Fibroblast of lung (primary cell): Measurements from ENCODE around the gene MRPS34. TPM values are rescaled to one million over a fixed set of nuclear protein-coding genes. Genes with fewer than 3 reads are reported as not detected.

ENCODE experiments used
- DNase-seq, 2 donors: peaks; one replicate each; pipeline versions ENCODE4 v3.0.0 to v3.0.0-alpha.2; 2010; ENCODE audit warnings: low read depth in 2 of 2
- H2AFZ ChIP-seq: 2 replicates; pipeline ENCODE4 v1.5.1; 2012; ENCODE audit warnings: low read length, control low read depth, inconsistent platforms
- H3K27ac ChIP-seq: 2 replicates; pipeline ENCODE4 v1.5.1; 2011; ENCODE audit warnings: low read length, control low read depth; ENCODE audit not compliant: insufficient read depth
- H3K27me3 ChIP-seq: 2 replicates; pipeline ENCODE4 v1.5.1; 2011; ENCODE audit warnings: mild to moderate bottlenecking, low read length; ENCODE audit not compliant: control insufficient read depth, insufficient read depth
- H3K36me3 ChIP-seq: 2 replicates; pipeline ENCODE4 v1.5.1; 2011; ENCODE audit warnings: low read length; ENCODE audit not compliant: control insufficient read depth, insufficient read depth
- H3K4me1 ChIP-seq: 2 replicates; pipeline ENCODE4 v1.5.1; 2011; ENCODE audit warnings: low read length; ENCODE audit not compliant: control insufficient read depth, insufficient read depth; ENCODE audit errors: extremely low read depth
- H3K4me2 ChIP-seq: 2 replicates; pipeline ENCODE4 v1.5.1; 2011; ENCODE audit warnings: low read length, control low read depth; ENCODE audit not compliant: insufficient read depth; ENCODE audit errors: extremely low read depth
- H3K4me3 ChIP-seq, 4 experiments: fragments of 200-600 bp in 1 of 4; sonication (generic) in 1 of 4; replicated peaks in 1 of 4; 2 replicates each; pipeline ENCODE4 v1.5.1; 2011 to 2016; ENCODE audit warnings: low read length in 4 of 4, low read depth in 3 of 4, mild to moderate bottlenecking in 3 of 4, control low read depth in 2 of 4, inconsistent platforms in 1 of 4, mixed read lengths in 1 of 4; ENCODE audit not compliant: insufficient read depth in 1 of 4; ENCODE audit errors: control extremely low read depth in 1 of 4
- H3K79me2 ChIP-seq: 2 replicates; pipeline ENCODE4 v1.5.1; 2012; ENCODE audit warnings: mild to moderate bottlenecking, low read length, inconsistent platforms; ENCODE audit not compliant: control insufficient read depth, insufficient read depth
- H3K9ac ChIP-seq: 2 replicates; pipeline ENCODE4 v1.5.1; 2011; ENCODE audit warnings: mild to moderate bottlenecking, low read length, control low read depth; ENCODE audit not compliant: insufficient read depth
- H3K9me3 ChIP-seq: 2 replicates; pipeline ENCODE4 v1.5.1; 2012; ENCODE audit warnings: low read depth, low read length; ENCODE audit not compliant: control insufficient read depth, insufficient read depth
- H4K20me1 ChIP-seq: 2 replicates; pipeline ENCODE4 v1.5.1; 2011; ENCODE audit warnings: low read length; ENCODE audit not compliant: control insufficient read depth, insufficient read depth; ENCODE audit errors: extremely low read depth
- EZH2 ChIP-seq: IDR thresholded peaks from 2 replicates; pipeline ENCODE4 v1.5.1; 2012; ENCODE audit warnings: low read length, control low read depth, mild to moderate bottlenecking; ENCODE audit errors: missing control alignments
- polyA plus RNA-seq, 2 donors: library from polyadenylated mRNA; depleted of rRNA in 1 of 2; stranded (reverse) in 1 of 2; unstranded in 1 of 2; fragments of >200 nt; gene quantifications; 2 replicates each; pipeline ENCODE4 v1.2.1, GENCODE V29; 2011 to 2012; ENCODE audit warnings: missing spikeins in 1 of 2
- total RNA-seq: library from RNA; depleted of rRNA; stranded (reverse); fragments of >200 nt; gene quantifications from 2 replicates; pipeline ENCODE4 v1.2.1, GENCODE V29; 2014
- TF ChIP-seq, protein P1 (sequence below), 2 donors: IDR thresholded peaks in 1 of 2; conservative IDR thresholded peaks in 1 of 2; 1 replicate in 1 of 2; 2 replicates in 1 of 2; pipeline ENCODE4 v1.5.1; 2011 to 2012; ENCODE audit warnings: low read length in 2 of 2, control low read depth in 1 of 2, inconsistent platforms in 1 of 2, low read depth in 1 of 2, mild to moderate bottlenecking in 1 of 2

The MRPS34 gene
- total and polyA plus RNA-seq, 2 donors (not counting 1 experiment from before 2014, with no cell fraction given) = 40.1 to 74.3 TPM

DNA sequence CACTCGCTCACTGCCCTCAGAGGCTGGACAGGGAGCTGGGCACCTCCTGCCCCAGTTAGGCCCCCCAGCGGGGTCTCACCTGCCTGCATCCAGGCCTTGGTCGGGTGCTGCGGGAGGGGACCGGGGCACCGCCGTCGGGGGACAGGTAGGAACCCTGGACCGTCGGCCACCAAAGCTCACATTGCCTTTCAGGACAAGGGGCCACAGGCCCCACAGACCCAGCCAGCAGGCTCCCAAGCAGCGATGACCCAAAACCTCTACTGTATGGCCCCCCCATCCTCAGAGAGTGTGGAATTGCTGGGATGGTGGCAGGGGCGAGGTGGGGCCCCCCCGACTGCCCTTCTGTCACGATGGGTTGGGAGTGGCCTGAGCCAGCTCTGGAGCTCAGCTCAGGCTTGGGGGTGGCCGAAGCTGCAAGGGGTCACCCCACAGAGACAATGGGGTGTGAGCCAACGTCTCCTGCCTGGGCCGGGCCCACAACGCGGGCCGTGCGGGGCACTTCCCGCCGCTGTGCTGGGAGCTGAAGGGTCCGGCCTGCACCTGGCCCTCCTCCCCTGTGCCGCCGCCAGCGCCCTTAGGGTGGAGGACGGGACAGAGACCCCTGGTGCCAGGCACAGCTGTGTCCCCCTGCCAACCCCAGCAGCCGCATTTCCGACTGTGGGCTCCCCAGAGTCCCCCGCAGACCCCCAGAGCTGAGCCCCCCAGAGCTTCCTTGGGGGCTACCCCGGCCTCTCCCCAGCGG lies 20.1 kb upstream of the MRPS34 start:
- Histone ChIP-seq H3K4me3 (no peak overlapping the region), H3K9me3 (no peaks in the 10 kb centered on the region), H2AFZ (no peak overlapping the region), H3K79me2 (no peaks in the 10 kb centered on the region), H3K27me3 (no peaks in the 10 kb centered on the region), H3K9ac (no peak overlapping the region), H3K27ac (no peak overlapping the region), H4K20me1 (no peaks in the 10 kb centered on the region), H3K4me1 (no peaks in the 10 kb centered on the region), H3K36me3 (peaks cover 7% of the 10 kb centered on the region), H3K4me2 (no peak overlapping the region)
- no peak for DNase-seq
- TF ChIP-seq, protein P1, sequence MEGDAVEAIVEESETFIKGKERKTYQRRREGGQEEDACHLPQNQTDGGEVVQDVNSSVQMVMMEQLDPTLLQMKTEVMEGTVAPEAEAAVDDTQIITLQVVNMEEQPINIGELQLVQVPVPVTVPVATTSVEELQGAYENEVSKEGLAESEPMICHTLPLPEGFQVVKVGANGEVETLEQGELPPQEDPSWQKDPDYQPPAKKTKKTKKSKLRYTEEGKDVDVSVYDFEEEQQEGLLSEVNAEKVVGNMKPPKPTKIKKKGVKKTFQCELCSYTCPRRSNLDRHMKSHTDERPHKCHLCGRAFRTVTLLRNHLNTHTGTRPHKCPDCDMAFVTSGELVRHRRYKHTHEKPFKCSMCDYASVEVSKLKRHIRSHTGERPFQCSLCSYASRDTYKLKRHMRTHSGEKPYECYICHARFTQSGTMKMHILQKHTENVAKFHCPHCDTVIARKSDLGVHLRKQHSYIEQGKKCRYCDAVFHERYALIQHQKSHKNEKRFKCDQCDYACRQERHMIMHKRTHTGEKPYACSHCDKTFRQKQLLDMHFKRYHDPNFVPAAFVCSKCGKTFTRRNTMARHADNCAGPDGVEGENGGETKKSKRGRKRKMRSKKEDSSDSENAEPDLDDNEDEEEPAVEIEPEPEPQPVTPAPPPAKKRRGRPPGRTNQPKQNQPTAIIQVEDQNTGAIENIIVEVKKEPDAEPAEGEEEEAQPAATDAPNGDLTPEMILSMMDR (conservative IDR thresholded peaks at IDR 0.05 in 1 of 2, IDR thresholded peaks at IDR 0.05 in 1 of 2; ENCODE audit: low read depth in 1 of 2, low read length in 2 of 2) = no peak
- TF ChIP-seq EZH2 = no peak

DNA sequence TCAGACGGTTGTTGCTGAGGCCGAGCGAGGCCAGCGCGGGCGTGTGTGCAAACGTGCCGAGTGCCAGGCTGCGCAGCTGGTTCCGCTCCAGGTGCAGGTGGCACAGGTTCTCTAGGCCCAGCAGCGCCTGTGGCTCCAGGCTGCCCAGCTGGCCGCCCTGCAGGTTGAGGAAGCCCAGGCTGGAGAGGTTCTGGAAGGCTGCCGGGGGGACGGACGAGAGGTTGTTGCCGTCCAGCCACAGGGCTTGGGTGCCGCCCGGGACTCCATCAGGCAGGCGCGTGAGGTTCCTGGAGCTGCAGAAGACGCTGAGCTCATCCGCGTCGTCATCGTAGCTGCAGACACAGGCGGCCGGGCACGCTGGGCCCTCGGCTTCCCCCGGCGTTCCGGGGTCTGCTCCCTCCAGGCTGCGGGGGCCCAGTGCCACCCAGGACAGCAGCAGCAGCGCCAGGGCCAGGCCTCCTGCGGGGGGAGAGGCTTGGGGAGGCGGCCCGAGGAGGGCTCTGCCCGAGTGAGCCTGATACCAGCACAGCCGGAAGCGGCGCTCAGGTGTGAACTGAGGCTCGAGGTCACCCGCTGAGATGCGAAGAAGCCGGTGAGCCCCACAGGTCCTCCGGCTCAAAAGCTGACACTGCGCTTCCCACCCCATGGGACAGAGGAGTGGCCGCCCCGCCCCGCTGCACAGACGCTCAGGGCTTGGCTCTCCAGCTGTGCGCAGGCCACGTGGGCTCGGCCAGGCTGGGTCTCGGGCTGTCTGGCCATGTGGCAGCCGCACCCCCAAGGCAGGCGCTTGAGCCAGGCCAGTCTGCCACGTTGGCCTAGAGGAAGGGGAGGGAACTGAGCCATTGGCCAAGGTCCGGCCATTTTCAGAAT lies 19.2 kb upstream of the MRPS34 start:
- no peak overlapping the region for H3K9ac ChIP-seq
- H3K4me3 ChIP-seq = no peak overlapping the region
- H2AFZ ChIP-seq = no peak overlapping the region
- H3K27ac ChIP-seq = no peak overlapping the region
- peaks cover 14% of the 10 kb centered on the region for H3K36me3 ChIP-seq
- H3K79me2 ChIP-seq = no peaks in the 10 kb centered on the region
- H3K4me2 ChIP-seq = no peak overlapping the region
- H3K9me3 ChIP-seq = no peaks in the 10 kb centered on the region
- no peaks in the 10 kb centered on the region for H3K4me1 ChIP-seq
- DNase-seq = no peak
- no peaks in the 10 kb centered on the region for H4K20me1 ChIP-seq
- TF ChIP-seq EZH2 = no peak
- no peaks in the 10 kb centered on the region for H3K27me3 ChIP-seq

DNA sequence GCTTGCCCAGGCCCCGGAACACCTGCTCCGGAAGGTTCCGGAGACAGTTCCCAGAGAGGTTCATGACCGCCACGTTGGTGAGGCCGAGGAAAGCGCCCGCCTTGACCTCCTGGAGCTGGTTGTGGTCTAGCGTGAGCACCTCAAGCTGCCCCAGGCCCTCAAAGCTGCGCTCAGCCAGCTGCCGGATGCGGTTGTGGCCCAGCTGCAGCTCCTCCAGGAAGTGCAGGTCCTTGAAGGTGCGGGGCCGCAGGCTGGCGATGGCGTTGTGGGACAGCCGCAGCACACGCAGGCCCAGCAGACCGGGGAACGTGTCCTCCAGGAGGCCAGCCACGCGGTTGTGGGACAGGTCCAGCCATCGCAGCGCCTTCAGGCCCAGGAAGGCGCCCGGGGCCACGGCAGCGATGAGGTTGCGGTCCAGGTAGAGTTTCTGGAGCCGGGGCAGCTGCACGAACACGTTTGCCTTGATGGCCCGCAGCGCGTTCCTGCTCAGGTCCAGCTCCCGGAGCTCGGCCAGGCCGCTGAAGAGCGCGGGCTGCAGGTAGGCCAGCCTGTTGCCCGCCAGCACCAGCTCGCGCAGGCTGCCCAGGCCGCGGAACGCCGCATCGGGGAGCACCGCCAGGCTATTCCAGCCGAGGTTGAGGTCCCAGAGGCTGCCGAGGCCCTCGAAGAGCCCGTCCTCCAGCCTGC lies 18.5 kb upstream of the MRPS34 start:
- Histone ChIP-seq H3K9ac (no peak overlapping the region), H4K20me1 (no peaks in the 10 kb centered on the region), H3K36me3 (peaks cover 17% of the 10 kb centered on the region)

More for the DNA sequence above, 18.5 kb upstream of the MRPS34 start:
- Histone ChIP-seq H2AFZ (no peak overlapping the region), H3K4me3 (no peak overlapping the region), H3K9me3 (no peaks in the 10 kb centered on the region), H3K27me3 (no peaks in the 10 kb centered on the region), H3K27ac (no peak overlapping the region), H3K4me2 (no peak overlapping the region), H3K4me1 (no peaks in the 10 kb centered on the region), H3K79me2 (peaks cover 5% of the 10 kb centered on the region)
- DNase-seq = no peak
- TF ChIP-seq EZH2 = no peak
- TF ChIP-seq, protein P1 (conservative IDR thresholded peaks at IDR 0.05 in 1 of 2, IDR thresholded peaks at IDR 0.05 in 1 of 2; ENCODE audit: low read depth in 1 of 2, low read length in 2 of 2) = no peak
